Neural cell (in vitro differentiated cells): Measurements from ENCODE around the gene RHOH. TPM values are rescaled to one million over a fixed set of nuclear protein-coding genes. Genes with fewer than 3 reads are reported as not detected.

Experiments used
- H2AFZ ChIP-seq: fragments of 200-600, 300-800 bp; sonication (generic), shearing (Covaris generic); 2 replicates; pipeline ENCODE4 v1.6.0; 2014; ENCODE audit warnings: low read depth, mild to moderate bottlenecking, antibody characterized with exemption, low read length, moderate library complexity
- H3F3A ChIP-seq: fragments of 200-600 bp; shearing (Covaris generic); 2 replicates; pipeline ENCODE4 v1.6.1; 2016; ENCODE audit warnings: mild to moderate bottlenecking, moderate library complexity, mixed read lengths, antibody characterized with exemption, low read length; ENCODE audit not compliant: insufficient read depth, poor library complexity, severe bottlenecking
- H3K27ac ChIP-seq: fragments of 200-600, 300-800 bp; sonication (generic), shearing (Covaris generic); 2 replicates; pipeline ENCODE4 v1.5.1; 2014; ENCODE audit warnings: mild to moderate bottlenecking, low read length, moderate library complexity
- H3K27me3 ChIP-seq: fragments of 300-800, 200-600 bp; sonication (generic), shearing (Covaris generic); 2 replicates; pipeline ENCODE4 v1.6.0; 2014; ENCODE audit warnings: mild to moderate bottlenecking, low read depth, low read length, moderate library complexity; ENCODE audit not compliant: insufficient read depth
- H3K36me3 ChIP-seq: fragments of 300-800, 200-600 bp; sonication (generic), shearing (Covaris generic); 2 replicates; pipeline ENCODE4 v1.5.1; 2014; ENCODE audit warnings: mild to moderate bottlenecking, antibody characterized with exemption, low read length, moderate library complexity; ENCODE audit not compliant: insufficient read depth
- H3K4me2 ChIP-seq: fragments of 300-800, 200-600 bp; sonication (generic), shearing (Covaris generic); 2 replicates; pipeline ENCODE4 v1.6.0; 2014; ENCODE audit warnings: mild to moderate bottlenecking, low read length
- H3K4me3 ChIP-seq: fragments of 300-800, 200-600 bp; sonication (generic), shearing (Covaris generic); 2 replicates; pipeline ENCODE4 v1.5.1; 2014; ENCODE audit warnings: mild to moderate bottlenecking, low read length, moderate library complexity
- H3K79me2 ChIP-seq: fragments of 200-600 bp; shearing (Covaris generic); replicated peaks from 2 replicates; pipeline ENCODE4 v1.6.0; 2014; ENCODE audit warnings: mild to moderate bottlenecking, low read length, moderate library complexity; ENCODE audit not compliant: insufficient read depth
- H3K9ac ChIP-seq: fragments of 300-800, 200-600 bp; sonication (generic), shearing (Covaris generic); 2 replicates; pipeline ENCODE4 v1.6.1; 2016; ENCODE audit warnings: mild to moderate bottlenecking, low read length, mixed read lengths
- H3K9me2 ChIP-seq: fragments of 200-600 bp; shearing (Covaris generic); 2 replicates; pipeline ENCODE4 v1.6.1; 2016; ENCODE audit warnings: mild to moderate bottlenecking, low read length, mixed read lengths; ENCODE audit not compliant: insufficient read depth
- H3K9me3 ChIP-seq: fragments of 200-600, 300-800 bp; sonication (generic), shearing (Covaris generic); 2 replicates; pipeline ENCODE4 v1.6.1; 2016; ENCODE audit warnings: mild to moderate bottlenecking, mixed run types, low read length, moderate library complexity, mixed read lengths
- H4K20me1 ChIP-seq: fragments of 200-600 bp; shearing (Covaris generic); 2 replicates; pipeline ENCODE4 v1.6.1; 2016; ENCODE audit warnings: mild to moderate bottlenecking, mixed run types; ENCODE audit not compliant: insufficient read depth
- CTCF ChIP-seq: fragments of 450-650 bp; IDR thresholded peaks from 2 replicates; pipeline ENCODE4 v1.5.1; 2014; ENCODE audit warnings: antibody characterized with exemption, mild to moderate bottlenecking, moderate library complexity; ENCODE audit not compliant: poor library complexity, severe bottlenecking
- EP300 ChIP-seq: fragments of 450-650 bp; conservative IDR thresholded peaks from 2 replicates; pipeline ENCODE4 v1.6.1; 2014; ENCODE audit warnings: antibody characterized with exemption, mild to moderate bottlenecking, moderate library complexity; ENCODE audit not compliant: poor library complexity, severe bottlenecking
- EZH2 ChIP-seq: fragments of 200-600, 300-800 bp; shearing (Covaris generic), sonication (generic); IDR thresholded peaks from 2 replicates; pipeline ENCODE4 v1.6.1; 2014; ENCODE audit warnings: antibody characterized with exemption, low read length, borderline replicate concordance, mild to moderate bottlenecking; ENCODE audit not compliant: insufficient read depth, poor library complexity, severe bottlenecking
- MXI1 ChIP-seq: fragments of 450-650 bp; conservative IDR thresholded peaks from 2 replicates; pipeline ENCODE4 v1.6.1; 2014; ENCODE audit warnings: antibody characterized with exemption, mild to moderate bottlenecking; ENCODE audit not compliant: poor library complexity, severe bottlenecking
- POLR2AphosphoS5 ChIP-seq: IDR thresholded peaks from 2 replicates; pipeline ENCODE4 v1.6.1; 2012
- RAD21 ChIP-seq: fragments of 450-650 bp; conservative IDR thresholded peaks from 2 replicates; pipeline ENCODE4 v1.6.1; 2014; ENCODE audit warnings: antibody characterized with exemption, mild to moderate bottlenecking, moderate library complexity
- REST ChIP-seq: IDR thresholded peaks from 2 replicates; pipeline ENCODE4 v1.6.1; 2012; ENCODE audit warnings: borderline replicate concordance
- SMC3 ChIP-seq: fragments of 450-650 bp; conservative IDR thresholded peaks from 2 replicates; pipeline ENCODE4 v1.6.1; 2014; ENCODE audit warnings: antibody characterized with exemption, mild to moderate bottlenecking, moderate library complexity; ENCODE audit not compliant: poor library complexity
- TAF1 ChIP-seq: IDR thresholded peaks from 2 replicates; pipeline ENCODE4 v1.6.1; 2012; ENCODE audit warnings: low read depth
- polyA plus RNA-seq: library from polyadenylated mRNA; depleted of rRNA; stranded (reverse); fragments of >200 nt; gene quantifications from 2 replicates; pipeline ENCODE4 v1.2.3, GENCODE V29; 2014

RHOH gene
- polyA plus RNA-seq, 1 donor from 2014 or later, result not detected

- no peak overlapping the region for H2AFZ ChIP-seq
These were observed 2.1 kb upstream of the RHOH start for GRCh38 chr4:40194602-40195161.

More at GRCh38 chr4:40194602-40195161, 2.1 kb upstream of the RHOH start:
- no peaks in the 10 kb centered on the region for H3K9me3 ChIP-seq
- no peak overlapping the region for H3K9ac ChIP-seq
- H3K36me3 ChIP-seq, result no peaks in the 10 kb centered on the region
- TF ChIP-seq SMC3 (no peak), CTCF (no peak), REST (no peak), RAD21 (no peak), EZH2 (no peak), POLR2AphosphoS5 (no peak), TAF1 (no peak), MXI1 (no peak), EP300 (no peak)
- no peak overlapping the region for H3K4me2 ChIP-seq
- H3K79me2 ChIP-seq, result no peaks in the 10 kb centered on the region
- H3K9me2 ChIP-seq, result no peaks in the 10 kb centered on the region
- H3F3A ChIP-seq, result no peaks in the 10 kb centered on the region
- no peak overlapping the region for H3K4me3 ChIP-seq
- no peak overlapping the region for H3K27ac ChIP-seq
- H3K27me3 ChIP-seq, result no peaks in the 10 kb centered on the region
- no peaks in the 10 kb centered on the region for H4K20me1 ChIP-seq
